HepG2 (cell line): ENCODE measurements around the gene BRD2. TPM values are rescaled to one million over a fixed set of nuclear protein-coding genes. Genes with fewer than 3 reads are reported as not detected.
A peak's percentile ranks its signal among the peaks of the same experiment; 100 is the strongest.

ENCODE experiments used
- ATF1 ChIP-seq: IDR thresholded peaks from 2 replicates; pipeline ENCODE4 v1.6.1; 2016; ENCODE audit warnings: mild to moderate bottlenecking, control low read depth
- MYPOP ChIP-seq: sonication (generic); formaldehyde crosslinking; IDR thresholded peaks from 2 replicates; pipeline ENCODE4 v1.8.1; 2023; ENCODE audit warnings: mild to moderate bottlenecking, moderate library complexity, missing genetic modification reagents
- PRMT3 ChIP-seq: sonication (generic); formaldehyde crosslinking; IDR thresholded peaks from 2 replicates; pipeline ENCODE4 v1.8.1; 2022; ENCODE audit warnings: low read depth, mild to moderate bottlenecking, moderate library complexity, missing genetic modification reagents, borderline replicate concordance
- PTBP1 ChIP-seq: fragments of 200-400 bp; formaldehyde crosslinking; IDR thresholded peaks from 2 replicates; pipeline ENCODE4 v1.6.1; 2018; ENCODE audit warnings: low read length, low read depth; ENCODE audit not compliant: poor library complexity, severe bottlenecking
- RCOR2 ChIP-seq: IDR thresholded peaks from 2 replicates; pipeline ENCODE4 v1.6.1; 2016; ENCODE audit warnings: missing biosample characterization, missing genetic modification reagents
- ZEB1 ChIP-seq: IDR thresholded peaks from 2 replicates; pipeline ENCODE4 v1.6.1; 2012; ENCODE audit warnings: mild to moderate bottlenecking, low read depth, inconsistent platforms; ENCODE audit not compliant: insufficient replicate concordance
- ZNF362 ChIP-seq: sonication (generic); formaldehyde crosslinking; IDR thresholded peaks from 2 replicates; pipeline ENCODE4 v1.4.0; 2020; ENCODE audit warnings: missing genetic modification reagents, mild to moderate bottlenecking, borderline replicate concordance
- ZNF619 ChIP-seq: sonication (generic); formaldehyde crosslinking; IDR thresholded peaks from 2 replicates; pipeline ENCODE4 v1.4.0; 2020; ENCODE audit warnings: mild to moderate bottlenecking, missing genetic modification reagents
- ZNF629 ChIP-seq: sonication (generic); formaldehyde crosslinking; conservative IDR thresholded peaks from 2 replicates; pipeline ENCODE4 v1.5.0; 2020; ENCODE audit warnings: missing genetic modification reagents
- ZNF7 ChIP-seq: IDR thresholded peaks from 2 replicates; pipeline ENCODE4 v1.6.1; 2016; ENCODE audit warnings: missing biosample characterization, missing genetic modification reagents
- ZNF776 ChIP-seq: sonication (generic); formaldehyde crosslinking; IDR thresholded peaks from 2 replicates; pipeline ENCODE4 v1.4.0; 2020; ENCODE audit warnings: mild to moderate bottlenecking, missing genetic modification reagents
- ZNF782 ChIP-seq: sonication (generic); formaldehyde crosslinking; IDR thresholded peaks from 2 replicates; pipeline ENCODE4 v1.4.0; 2020; ENCODE audit warnings: missing genetic modification reagents, mild to moderate bottlenecking, borderline replicate concordance
- ZSCAN30 ChIP-seq: sonication (generic); formaldehyde crosslinking; IDR thresholded peaks from 2 replicates; pipeline ENCODE4 v1.5.0; 2020; ENCODE audit warnings: mild to moderate bottlenecking, missing genetic modification reagents
- polyA plus RNA-seq, 8 experiments: library from polyadenylated mRNA; depleted of rRNA in 3 of 8; stranded (reverse) in 7 of 8; unstranded in 1 of 8; fragments of >200 nt; fragmentation: Illumina TruSeq in 4 of 8; extraction: Trizol in 4 of 8; gene quantifications; 2 replicates each; pipeline versions ENCODE4 v1.2.1 to v1.2.3, GENCODE V29; 2011 to 2016; ENCODE audit warnings: low read depth in 4 of 8, missing spikeins in 1 of 8, mixed read lengths in 1 of 8; ENCODE audit not compliant: insufficient read depth in 1 of 8
- total RNA-seq, 5 experiments: library from RNA; depleted of rRNA; stranded (reverse); fragments of >200 nt; fragmentation: Illumina TruSeq; extraction: Trizol; gene quantifications; 2 replicates each; pipeline ENCODE4 v1.2.3, GENCODE V29; 2016; ENCODE audit warnings: low read depth in 1 of 5
- TF ChIP-seq, protein P1 (sequence below): sonication (generic); formaldehyde crosslinking; IDR thresholded peaks from 2 replicates; pipeline ENCODE4 v1.4.0; 2020; ENCODE audit warnings: missing genetic modification reagents, borderline replicate concordance
- TF ChIP-seq, protein P2 (sequence below): sonication (generic); formaldehyde crosslinking; conservative IDR thresholded peaks from 2 replicates; pipeline ENCODE4 v1.5.0; 2020; ENCODE audit warnings: missing genetic modification reagents
- TF ChIP-seq, protein P3 (sequence below): sonication (generic); formaldehyde crosslinking; IDR thresholded peaks from 2 replicates; pipeline ENCODE4 v1.4.0; 2020; ENCODE audit warnings: missing genetic modification reagents
- TF ChIP-seq, protein P4 (sequence below): sonication (generic); formaldehyde crosslinking; IDR thresholded peaks from 2 replicates; pipeline ENCODE4 v1.4.0; 2020; ENCODE audit warnings: mild to moderate bottlenecking, missing genetic modification reagents, borderline replicate concordance

The BRD2 gene
- total and polyA plus RNA-seq, 2 of the 13 experiments (the other 11 are each of a cell fraction or from before 2014, with no cell fraction given): 143 to 202 TPM

- TF ChIP-seq, protein P1, sequence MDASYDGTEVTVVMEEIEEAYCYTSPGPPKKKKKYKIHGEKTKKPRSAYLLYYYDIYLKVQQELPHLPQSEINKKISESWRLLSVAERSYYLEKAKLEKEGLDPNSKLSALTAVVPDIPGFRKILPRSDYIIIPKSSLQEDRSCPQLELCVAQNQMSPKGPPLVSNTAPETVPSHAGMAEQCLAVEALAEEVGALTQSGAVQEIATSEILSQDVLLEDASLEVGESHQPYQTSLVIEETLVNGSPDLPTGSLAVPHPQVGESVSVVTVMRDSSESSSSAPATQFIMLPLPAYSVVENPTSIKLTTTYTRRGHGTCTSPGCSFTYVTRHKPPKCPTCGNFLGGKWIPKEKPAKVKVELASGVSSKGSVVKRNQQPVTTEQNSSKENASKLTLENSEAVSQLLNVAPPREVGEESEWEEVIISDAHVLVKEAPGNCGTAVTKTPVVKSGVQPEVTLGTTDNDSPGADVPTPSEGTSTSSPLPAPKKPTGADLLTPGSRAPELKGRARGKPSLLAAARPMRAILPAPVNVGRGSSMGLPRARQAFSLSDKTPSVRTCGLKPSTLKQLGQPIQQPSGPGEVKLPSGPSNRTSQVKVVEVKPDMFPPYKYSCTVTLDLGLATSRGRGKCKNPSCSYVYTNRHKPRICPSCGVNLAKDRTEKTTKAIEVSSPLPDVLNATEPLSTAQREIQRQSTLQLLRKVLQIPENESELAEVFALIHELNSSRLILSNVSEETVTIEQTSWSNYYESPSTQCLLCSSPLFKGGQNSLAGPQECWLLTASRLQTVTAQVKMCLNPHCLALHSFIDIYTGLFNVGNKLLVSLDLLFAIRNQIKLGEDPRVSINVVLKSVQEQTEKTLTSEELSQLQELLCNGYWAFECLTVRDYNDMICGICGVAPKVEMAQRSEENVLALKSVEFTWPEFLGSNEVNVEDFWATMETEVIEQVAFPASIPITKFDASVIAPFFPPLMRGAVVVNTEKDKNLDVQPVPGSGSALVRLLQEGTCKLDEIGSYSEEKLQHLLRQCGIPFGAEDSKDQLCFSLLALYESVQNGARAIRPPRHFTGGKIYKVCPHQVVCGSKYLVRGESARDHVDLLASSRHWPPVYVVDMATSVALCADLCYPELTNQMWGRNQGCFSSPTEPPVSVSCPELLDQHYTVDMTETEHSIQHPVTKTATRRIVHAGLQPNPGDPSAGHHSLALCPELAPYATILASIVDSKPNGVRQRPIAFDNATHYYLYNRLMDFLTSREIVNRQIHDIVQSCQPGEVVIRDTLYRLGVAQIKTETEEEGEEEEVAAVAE: no peak
- TF ChIP-seq, protein P2, sequence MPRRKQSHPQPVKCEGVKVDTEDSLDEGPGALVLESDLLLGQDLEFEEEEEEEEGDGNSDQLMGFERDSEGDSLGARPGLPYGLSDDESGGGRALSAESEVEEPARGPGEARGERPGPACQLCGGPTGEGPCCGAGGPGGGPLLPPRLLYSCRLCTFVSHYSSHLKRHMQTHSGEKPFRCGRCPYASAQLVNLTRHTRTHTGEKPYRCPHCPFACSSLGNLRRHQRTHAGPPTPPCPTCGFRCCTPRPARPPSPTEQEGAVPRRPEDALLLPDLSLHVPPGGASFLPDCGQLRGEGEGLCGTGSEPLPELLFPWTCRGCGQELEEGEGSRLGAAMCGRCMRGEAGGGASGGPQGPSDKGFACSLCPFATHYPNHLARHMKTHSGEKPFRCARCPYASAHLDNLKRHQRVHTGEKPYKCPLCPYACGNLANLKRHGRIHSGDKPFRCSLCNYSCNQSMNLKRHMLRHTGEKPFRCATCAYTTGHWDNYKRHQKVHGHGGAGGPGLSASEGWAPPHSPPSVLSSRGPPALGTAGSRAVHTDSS (CRISPR knock-in tag): no peak
- TF ChIP-seq PTBP1: no peak
- no peak for TF ChIP-seq ATF1 (CRISPR knock-in tag)
- TF ChIP-seq, protein P3, sequence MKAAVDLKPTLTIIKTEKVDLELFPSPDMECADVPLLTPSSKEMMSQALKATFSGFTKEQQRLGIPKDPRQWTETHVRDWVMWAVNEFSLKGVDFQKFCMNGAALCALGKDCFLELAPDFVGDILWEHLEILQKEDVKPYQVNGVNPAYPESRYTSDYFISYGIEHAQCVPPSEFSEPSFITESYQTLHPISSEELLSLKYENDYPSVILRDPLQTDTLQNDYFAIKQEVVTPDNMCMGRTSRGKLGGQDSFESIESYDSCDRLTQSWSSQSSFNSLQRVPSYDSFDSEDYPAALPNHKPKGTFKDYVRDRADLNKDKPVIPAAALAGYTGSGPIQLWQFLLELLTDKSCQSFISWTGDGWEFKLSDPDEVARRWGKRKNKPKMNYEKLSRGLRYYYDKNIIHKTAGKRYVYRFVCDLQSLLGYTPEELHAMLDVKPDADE: no peak
- no peak for TF ChIP-seq ZSCAN30 (CRISPR knock-in tag)
- TF ChIP-seq, protein P4, sequence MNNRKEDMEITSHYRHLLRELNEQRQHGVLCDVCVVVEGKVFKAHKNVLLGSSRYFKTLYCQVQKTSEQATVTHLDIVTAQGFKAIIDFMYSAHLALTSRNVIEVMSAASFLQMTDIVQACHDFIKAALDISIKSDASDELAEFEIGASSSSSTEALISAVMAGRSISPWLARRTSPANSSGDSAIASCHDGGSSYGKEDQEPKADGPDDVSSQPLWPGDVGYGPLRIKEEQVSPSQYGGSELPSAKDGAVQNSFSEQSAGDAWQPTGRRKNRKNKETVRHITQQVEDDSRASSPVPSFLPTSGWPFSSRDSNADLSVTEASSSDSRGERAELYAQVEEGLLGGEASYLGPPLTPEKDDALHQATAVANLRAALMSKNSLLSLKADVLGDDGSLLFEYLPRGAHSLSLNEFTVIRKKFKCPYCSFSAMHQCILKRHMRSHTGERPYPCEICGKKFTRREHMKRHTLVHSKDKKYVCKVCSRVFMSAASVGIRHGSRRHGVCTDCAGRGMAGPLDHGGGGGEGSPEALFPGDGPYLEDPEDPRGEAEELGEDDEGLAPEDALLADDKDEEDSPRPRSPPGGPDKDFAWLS (CRISPR knock-in tag): no peak; the same call in 1 of the 2 replicates
- no peak for TF ChIP-seq RCOR2 (CRISPR knock-in tag)
- no peak for TF ChIP-seq ZNF629 (CRISPR knock-in tag)
- no peak for TF ChIP-seq ZEB1
- no peak for TF ChIP-seq PRMT3 (CRISPR knock-in tag)
- no peak for TF ChIP-seq ZNF7
- TF ChIP-seq ZNF776 (CRISPR knock-in tag): no peak
- peak; percentile 46; the same call in 1 of the 2 replicates for TF ChIP-seq ZNF362 (CRISPR knock-in tag)
- no peak for TF ChIP-seq MYPOP
- no peak for TF ChIP-seq ZNF619 (CRISPR knock-in tag)
- TF ChIP-seq ZNF782 (CRISPR knock-in tag): 0 out of 2 replicates have a peak, but pooled peaks have one; percentile 31
These were observed 2.8 kb downstream of the BRD2 start (continued) for GRCh38 chr6:32971242-32971580.
